ENCODE data around the gene TRPV6.

DNA sequence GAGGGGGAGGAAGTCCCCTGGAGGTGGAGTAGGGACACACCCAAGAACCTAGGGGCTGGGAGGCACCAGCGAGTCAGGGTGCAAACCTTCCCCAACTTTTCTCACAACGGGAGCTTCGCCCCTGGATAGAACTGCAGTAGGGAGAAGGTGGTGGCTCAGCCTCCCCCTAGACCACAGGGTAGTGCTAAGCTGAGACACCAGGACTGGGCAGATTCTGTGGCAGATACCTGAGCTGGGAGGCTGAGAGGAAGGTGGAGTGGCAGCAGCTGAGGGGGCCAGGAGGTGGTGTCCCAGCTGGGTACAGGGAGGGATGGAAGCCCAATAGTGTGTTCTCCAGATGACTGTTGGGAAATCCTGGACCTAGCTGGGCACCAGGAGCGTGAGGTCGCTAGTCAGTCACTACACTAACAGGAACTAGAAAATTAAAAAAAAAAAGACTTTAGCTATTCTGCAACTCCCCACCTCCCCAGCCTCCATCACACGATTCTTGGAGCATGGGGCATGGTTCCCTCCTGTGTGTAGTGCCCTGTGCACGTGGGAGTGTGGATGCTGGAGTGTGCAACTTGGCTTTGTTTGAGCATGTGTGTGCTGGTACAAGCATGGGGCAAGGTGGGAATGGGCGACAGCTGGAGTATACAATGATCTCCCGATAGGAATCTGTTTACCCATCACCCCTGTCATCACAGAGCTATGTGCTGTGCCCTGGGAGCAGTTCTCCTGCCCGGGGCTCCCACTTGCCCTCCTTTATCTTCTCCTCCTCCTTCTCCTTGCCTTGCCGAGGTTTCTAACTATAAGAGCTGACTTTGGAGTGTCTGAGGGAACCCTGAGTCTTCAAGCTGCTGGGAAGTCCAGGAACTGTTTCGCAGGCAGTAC, 8.8 kb upstream of the TRPV6 start:
- TF ChIP-seq CREB1 (IDR thresholded peaks at IDR 0.05; ENCODE audit: low read depth): no peak
- no peak for TF ChIP-seq YY1 (IDR thresholded peaks at IDR 0.05; ENCODE audit: low read depth)
- TF ChIP-seq CEBPB (IDR thresholded peaks at IDR 0.05): no peak
- no peak for TF ChIP-seq RAD21 (IDR thresholded peaks at IDR 0.05; ENCODE audit: low read depth)
